ENCODE data around the gene TXN. TPM values are rescaled to one million over a fixed set of nuclear protein-coding genes. Genes with fewer than 3 reads are reported as not detected.

The TXN gene
- total and polyA plus RNA-seq, 2 of the 8 experiments (the other 6 are each of a cell fraction or from before 2014, with no cell fraction given), result 297 to 419 TPM

DNA sequence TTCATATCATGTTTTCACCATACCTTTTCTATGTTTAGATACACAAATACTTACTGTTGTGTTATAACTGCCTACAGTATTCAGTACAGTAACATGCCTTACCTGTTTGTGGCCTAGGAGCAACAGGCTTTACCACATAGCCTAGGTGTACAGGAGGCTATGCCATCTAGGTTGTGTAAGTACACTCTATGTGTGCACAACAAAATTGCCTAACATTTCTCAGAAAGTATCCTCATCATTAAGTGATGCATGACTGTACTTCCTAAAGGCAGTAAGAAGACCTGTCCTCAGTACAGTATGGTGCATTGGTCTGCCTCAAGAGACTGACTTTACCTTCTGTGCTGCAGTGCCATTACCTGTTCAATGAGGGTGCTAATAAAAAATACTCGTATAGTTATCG, 7.9 kb downstream of the TXN start:
- Histone ChIP-seq H3K56ac (replicated peaks; ENCODE audit: insufficient read length, low read depth, low read length) (no peak overlapping the region), H2AK5ac (ENCODE audit: low read depth, low read length) (no peak overlapping the region), H3K4me3 (ENCODE audit: extremely low read depth in 1 of 4, insufficient read depth in 2 of 4, low read depth in 3 of 4, low read length in 4 of 4) (no peak overlapping the region), H3K14ac (ENCODE audit: insufficient read length) (no peak overlapping the region), H4K91ac (replicated peaks; ENCODE audit: insufficient read length, low read length) (no peak overlapping the region), H3K4me2 (ENCODE audit: insufficient read depth in 1 of 2, low read depth in 2 of 2, low read length in 2 of 2) (no peak overlapping the region), H3K23me2 (ENCODE audit: low read depth, low read length) (no peaks in the 10 kb centered on the region), H3K23ac (ENCODE audit: insufficient read length) (no peak overlapping the region), H3K27ac (ENCODE audit: low read depth, low read length) (no peak overlapping the region), H3K79me2 (ENCODE audit: control insufficient read depth in 1 of 2, insufficient read depth in 2 of 2, low read length in 2 of 2) (peaks cover 3 to 62% of the 10 kb centered on the region in 2 experiments; a peak in 3 of 4 replicates), H2BK12ac (ENCODE audit: low read depth, low read length) (no peak overlapping the region), H3K18ac (ENCODE audit: extremely low read depth, low read length) (no peak overlapping the region), H3K9ac (replicated peaks in 1 of 4; ENCODE audit: extremely low read depth in 1 of 4, low read depth in 3 of 4, low read length in 3 of 4) (no peak overlapping the region), H3K9me3 (ENCODE audit: insufficient read depth in 2 of 2, low read depth in 1 of 2, low read length in 1 of 2) (no peaks in the 10 kb centered on the region), H3K79me1 (ENCODE audit: low read depth, low read length) (peaks cover 2% of the 10 kb centered on the region; the same call in 1 of the 2 replicates), H2BK20ac (ENCODE audit: low read length) (no peak overlapping the region), H3K36me3 (ENCODE audit: control insufficient read depth in 2 of 4, insufficient read depth in 4 of 4, low read length in 3 of 4) (peaks cover 2 to 60% (median 29%) of the 10 kb centered on the region in 4 experiments; a peak in 7 of 8 replicates), H2AFZ (ENCODE audit: low read length) (no peak overlapping the region), H4K8ac (ENCODE audit: extremely low read depth, insufficient read depth, low read length) (no peak overlapping the region), H3K4me1 (replicated peaks in 1 of 4; ENCODE audit: control insufficient read depth in 3 of 4, insufficient read depth in 4 of 4, low read length in 3 of 4) (peaks cover 0 to 3% (median 0%) of the 10 kb centered on the region in 4 experiments; a peak in 3 of 7 replicates), H4K20me1 (replicated peaks in 1 of 2; ENCODE audit: control insufficient read depth in 1 of 2, insufficient read depth in 2 of 2, low read length in 2 of 2) (peaks cover 10 to 11% of the 10 kb centered on the region in 2 experiments), H4K5ac (ENCODE audit: insufficient read length, low read depth, low read length) (no peak overlapping the region), H3K27me3 (replicated peaks in 1 of 4; ENCODE audit: control insufficient read depth in 3 of 4, extremely low read depth in 1 of 4, insufficient read depth in 3 of 4, low read length in 3 of 4) (no peaks in the 10 kb centered on the region), H2BK5ac (ENCODE audit: low read depth, low read length) (no peak overlapping the region), H2BK15ac (ENCODE audit: low read length) (no peak overlapping the region), H2BK120ac (replicated peaks; ENCODE audit: low read depth, low read length) (no peak overlapping the region), H3K4ac (replicated peaks; ENCODE audit: insufficient read length, low read depth, low read length) (no peak overlapping the region)
- POLR2A ChIA-PET (ENCODE audit: partially characterized antibody), result no interaction called here
- DNase-seq (ENCODE audit: low read depth in 1 of 2, low spot score in 2 of 2) (no peak), FAIRE-seq (no peak)
- CTCF ChIA-PET (ENCODE audit: partially characterized antibody), result interaction anchor here (0.6 kb wide), 1 partner anchor 1933 kb away, joined by 3 read pairs; no protein-coding TSS in a partner anchor
- 59% methylated on average over 2 of the region's 2 CpGs; no CpG with 5 or more reads in 1 of the 2 experiments for WGBS, 2 experiments (ENCODE audit: extremely low coverage in 1 of 2, insufficient coverage in 1 of 2, insufficient read length in 1 of 2, insufficient replicate concordance in 2 of 2, low coverage in 1 of 2, low lambda C conversion rate in 2 of 2, missing lambda C conversion rate in 1 of 2)
- TF ChIP-seq CHD1 (IDR thresholded peaks at IDR 0.05; ENCODE audit: low read depth, low read length), result no peak
- no peak for TF ChIP-seq NANOG (IDR thresholded peaks at IDR 0.05; ENCODE audit: insufficient read depth, low read depth, low read length, poor library complexity, severe bottlenecking)
- TF ChIP-seq, protein P1, sequence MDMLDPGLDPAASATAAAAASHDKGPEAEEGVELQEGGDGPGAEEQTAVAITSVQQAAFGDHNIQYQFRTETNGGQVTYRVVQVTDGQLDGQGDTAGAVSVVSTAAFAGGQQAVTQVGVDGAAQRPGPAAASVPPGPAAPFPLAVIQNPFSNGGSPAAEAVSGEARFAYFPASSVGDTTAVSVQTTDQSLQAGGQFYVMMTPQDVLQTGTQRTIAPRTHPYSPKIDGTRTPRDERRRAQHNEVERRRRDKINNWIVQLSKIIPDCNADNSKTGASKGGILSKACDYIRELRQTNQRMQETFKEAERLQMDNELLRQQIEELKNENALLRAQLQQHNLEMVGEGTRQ (IDR thresholded peaks at IDR 0.05; ENCODE audit: low read length), result no peak
- no peak for TF ChIP-seq FOSL1 (IDR thresholded peaks at IDR 0.05; ENCODE audit: insufficient read depth, low read depth, low read length)
- no peak for TF ChIP-seq SIX5 (IDR thresholded peaks at IDR 0.05; ENCODE audit: low read depth, low read length)
- TF ChIP-seq SP1 (IDR thresholded peaks at IDR 0.05; ENCODE audit: low read depth, low read length), result no peak
- TF ChIP-seq SIN3A (conservative IDR thresholded peaks at IDR 0.05 in 1 of 2, IDR thresholded peaks at IDR 0.05 in 1 of 2; ENCODE audit: low read depth in 1 of 2, low read length in 2 of 2), result no peak
- TF ChIP-seq YY1 (IDR thresholded peaks at IDR 0.05; ENCODE audit: low read depth, low read length), result no peak
- TF ChIP-seq, protein P2, sequence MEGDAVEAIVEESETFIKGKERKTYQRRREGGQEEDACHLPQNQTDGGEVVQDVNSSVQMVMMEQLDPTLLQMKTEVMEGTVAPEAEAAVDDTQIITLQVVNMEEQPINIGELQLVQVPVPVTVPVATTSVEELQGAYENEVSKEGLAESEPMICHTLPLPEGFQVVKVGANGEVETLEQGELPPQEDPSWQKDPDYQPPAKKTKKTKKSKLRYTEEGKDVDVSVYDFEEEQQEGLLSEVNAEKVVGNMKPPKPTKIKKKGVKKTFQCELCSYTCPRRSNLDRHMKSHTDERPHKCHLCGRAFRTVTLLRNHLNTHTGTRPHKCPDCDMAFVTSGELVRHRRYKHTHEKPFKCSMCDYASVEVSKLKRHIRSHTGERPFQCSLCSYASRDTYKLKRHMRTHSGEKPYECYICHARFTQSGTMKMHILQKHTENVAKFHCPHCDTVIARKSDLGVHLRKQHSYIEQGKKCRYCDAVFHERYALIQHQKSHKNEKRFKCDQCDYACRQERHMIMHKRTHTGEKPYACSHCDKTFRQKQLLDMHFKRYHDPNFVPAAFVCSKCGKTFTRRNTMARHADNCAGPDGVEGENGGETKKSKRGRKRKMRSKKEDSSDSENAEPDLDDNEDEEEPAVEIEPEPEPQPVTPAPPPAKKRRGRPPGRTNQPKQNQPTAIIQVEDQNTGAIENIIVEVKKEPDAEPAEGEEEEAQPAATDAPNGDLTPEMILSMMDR (IDR thresholded peaks at IDR 0.05; ENCODE audit: control extremely low read depth in 1 of 3, insufficient read depth in 1 of 3, low read depth in 1 of 3, low read length in 3 of 3), result no peak
- TF ChIP-seq KDM1A (IDR thresholded peaks at IDR 0.05; ENCODE audit: borderline replicate concordance, low read length), result no peak

Measured in H1 (cell line).